ENCODE measurements around the gene MAD1L1.
"Not testable (repeated sequence)": the region's sequence is repeated elsewhere in the genome, so short reads cannot be mapped to it uniquely, and the experiment has no call there.

The MAD1L1 gene

GRCh38 chr7:1972744-1973143 is 260.0 kb downstream of the MAD1L1 start:
- Histone ChIP-seq H2BK12ac (ENCODE audit: low read length in 2 of 2) (no peak overlapping the region), H3K27ac (ENCODE audit: low read length, poor library complexity, severe bottlenecking) (no peak overlapping the region), H3K9me3 (ENCODE audit: control insufficient read depth, low read length) (no peaks in the 10 kb centered on the region), H3K14ac (ENCODE audit: low read length in 2 of 2) (no peak overlapping the region), H3K4me2 (ENCODE audit: low read length, poor library complexity, severe bottlenecking) (no peak overlapping the region), H2BK5ac (ENCODE audit: low read depth, low read length, poor library complexity, severe bottlenecking) (no peak overlapping the region), H2BK120ac (ENCODE audit: low read depth, low read length) (no peak overlapping the region), H3K23ac (ENCODE audit: low read length in 2 of 2) (no peak overlapping the region), H3K9ac (ENCODE audit: low read length) (no peak overlapping the region), H3K4me1 (ENCODE audit: control insufficient read depth, insufficient read depth, low read depth, low read length) (no peaks in the 10 kb centered on the region), H2BK15ac (ENCODE audit: low read depth, poor library complexity, severe bottlenecking) (no peak overlapping the region), H4K91ac (ENCODE audit: low read length) (no peak overlapping the region), H4K8ac (ENCODE audit: low read length) (no peak overlapping the region), H3K79me1 (replicated peaks; ENCODE audit: low read length, poor library complexity, severe bottlenecking) (no peaks in the 10 kb centered on the region), H2AFZ (ENCODE audit: low read depth, low read length) (no peak overlapping the region), H3K4ac (ENCODE audit: low read depth in 1 of 2, low read length in 2 of 2) (no peak overlapping the region), H3K4me3 (ENCODE audit: insufficient read depth in 1 of 2, low read depth in 1 of 2, low read length in 2 of 2) (no peak overlapping the region), H3K18ac (ENCODE audit: low read depth in 1 of 2, low read length in 2 of 2) (no peak overlapping the region), H3K27me3 (ENCODE audit: control insufficient read depth in 1 of 2, insufficient read depth in 1 of 2, low read length in 2 of 2) (no peaks in the 10 kb centered on the region), H2AK5ac (ENCODE audit: low read length, severe bottlenecking) (no peak overlapping the region), H3K36me3 (ENCODE audit: control insufficient read depth in 1 of 2, insufficient read depth in 2 of 2, low read depth in 1 of 2, low read length in 2 of 2) (peaks cover 19 to 45% of the 10 kb centered on the region in 2 experiments)
- WGBS: 97% methylated on average over 9 of the region's 9 CpGs
- DNase-seq: no peak

- H3K4me2 ChIP-seq (ENCODE audit: low read length, poor library complexity, severe bottlenecking): no peak overlapping the region
- no peak overlapping the region for H2AK5ac ChIP-seq (ENCODE audit: low read length, severe bottlenecking)
- H2BK12ac ChIP-seq (ENCODE audit: low read length in 2 of 2): no peak overlapping the region
- no peak overlapping the region for H3K23ac ChIP-seq (ENCODE audit: low read length in 2 of 2)
- 98% methylated on average over 10 of the region's 15 CpGs for WGBS
- no peak overlapping the region for H3K9ac ChIP-seq (ENCODE audit: low read length)
- DNase-seq: no peak
- no peak overlapping the region for H3K27ac ChIP-seq (ENCODE audit: low read length, poor library complexity, severe bottlenecking)
- H2AFZ ChIP-seq (ENCODE audit: low read depth, low read length): no peak overlapping the region
- H2BK5ac ChIP-seq (ENCODE audit: low read depth, low read length, poor library complexity, severe bottlenecking): no peak overlapping the region
- no peaks in the 10 kb centered on the region for H3K79me1 ChIP-seq (replicated peaks; ENCODE audit: low read length, poor library complexity, severe bottlenecking)
- no peak overlapping the region for H4K8ac ChIP-seq (ENCODE audit: low read length)
- H2BK15ac ChIP-seq (ENCODE audit: low read depth, poor library complexity, severe bottlenecking): no peak overlapping the region
- H3K27me3 ChIP-seq (ENCODE audit: control insufficient read depth in 1 of 2, insufficient read depth in 1 of 2, low read length in 2 of 2): no peaks in the 10 kb centered on the region
- H3K4me3 ChIP-seq (ENCODE audit: insufficient read depth in 1 of 2, low read depth in 1 of 2, low read length in 2 of 2): no peak overlapping the region
- H3K4ac ChIP-seq (ENCODE audit: low read depth in 1 of 2, low read length in 2 of 2): no peak overlapping the region
- H3K36me3 ChIP-seq (ENCODE audit: control insufficient read depth in 1 of 2, insufficient read depth in 2 of 2, low read depth in 1 of 2, low read length in 2 of 2): peaks cover 23 to 44% of the 10 kb centered on the region in 2 experiments
- H3K9me3 ChIP-seq (ENCODE audit: control insufficient read depth, low read length): no peaks in the 10 kb centered on the region
- no peak overlapping the region for H2BK120ac ChIP-seq (ENCODE audit: low read depth, low read length)
- no peak overlapping the region for H3K14ac ChIP-seq (ENCODE audit: low read length in 2 of 2)
- H4K91ac ChIP-seq (ENCODE audit: low read length): no peak overlapping the region
- H3K4me1 ChIP-seq (ENCODE audit: control insufficient read depth, insufficient read depth, low read depth, low read length): no peaks in the 10 kb centered on the region
- H3K18ac ChIP-seq (ENCODE audit: low read depth in 1 of 2, low read length in 2 of 2): no peak overlapping the region
Measured at GRCh38 chr7:1971946-1972654, 260.6 kb downstream of the MAD1L1 start.

DNA sequence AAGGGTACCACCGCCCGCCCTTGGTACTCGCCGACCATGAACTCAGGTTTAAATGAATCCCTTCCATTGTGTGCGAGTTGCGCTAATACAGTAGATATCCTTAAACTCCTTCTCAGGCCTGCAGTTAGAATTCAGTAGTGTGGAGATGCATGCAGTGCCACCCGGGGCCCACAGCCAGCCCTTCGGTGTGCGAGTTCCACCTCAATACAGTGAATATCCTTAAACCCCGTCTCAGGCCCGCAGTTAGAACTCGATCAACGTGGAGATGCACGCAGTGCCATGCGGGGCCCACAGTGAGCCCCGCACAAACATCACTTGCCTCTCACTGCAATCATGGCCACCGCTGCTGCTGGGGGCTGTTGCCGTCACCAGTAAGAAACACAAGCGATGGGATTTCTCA is 261.9 kb downstream of the MAD1L1 start:
- H3K4me3 ChIP-seq (ENCODE audit: insufficient read depth in 1 of 2, low read depth in 1 of 2, low read length in 2 of 2): no peak overlapping the region
- H4K91ac ChIP-seq (ENCODE audit: low read length): no peak overlapping the region
- H3K23ac ChIP-seq (ENCODE audit: low read length in 2 of 2): no peak overlapping the region
- H3K27ac ChIP-seq (ENCODE audit: low read length, poor library complexity, severe bottlenecking): no peak overlapping the region
- no peak overlapping the region for H2AFZ ChIP-seq (ENCODE audit: low read depth, low read length)
- no peak overlapping the region for H2BK120ac ChIP-seq (ENCODE audit: low read depth, low read length)
- H3K4me1 ChIP-seq (ENCODE audit: control insufficient read depth, insufficient read depth, low read depth, low read length): peaks cover under 1% of the 10 kb centered on the region
- 97% methylated on average over 19 of the region's 19 CpGs for WGBS
- H3K9me3 ChIP-seq (ENCODE audit: control insufficient read depth, low read length): no peaks in the 10 kb centered on the region
- H3K9ac ChIP-seq (ENCODE audit: low read length): no peak overlapping the region
- H3K4me2 ChIP-seq (ENCODE audit: low read length, poor library complexity, severe bottlenecking): no peak overlapping the region
- no peak overlapping the region for H2BK15ac ChIP-seq (ENCODE audit: low read depth, poor library complexity, severe bottlenecking)
- no peak overlapping the region for H2BK12ac ChIP-seq (ENCODE audit: low read length in 2 of 2)
- peaks cover 2% of the 10 kb centered on the region for H3K79me1 ChIP-seq (replicated peaks; ENCODE audit: low read length, poor library complexity, severe bottlenecking)
- no peak overlapping the region for H4K8ac ChIP-seq (ENCODE audit: low read length)
- H3K27me3 ChIP-seq (ENCODE audit: control insufficient read depth in 1 of 2, insufficient read depth in 1 of 2, low read length in 2 of 2): no peaks in the 10 kb centered on the region
- no peak overlapping the region for H3K18ac ChIP-seq (ENCODE audit: low read depth in 1 of 2, low read length in 2 of 2)
- H3K14ac ChIP-seq (ENCODE audit: low read length in 2 of 2): no peak overlapping the region
- H2BK5ac ChIP-seq (ENCODE audit: low read depth, low read length, poor library complexity, severe bottlenecking): no peak overlapping the region
- H3K36me3 ChIP-seq (ENCODE audit: control insufficient read depth in 1 of 2, insufficient read depth in 2 of 2, low read depth in 1 of 2, low read length in 2 of 2): peaks cover 21 to 46% of the 10 kb centered on the region in 2 experiments
- no peak overlapping the region for H2AK5ac ChIP-seq (ENCODE audit: low read length, severe bottlenecking)
- H3K4ac ChIP-seq (ENCODE audit: low read depth in 1 of 2, low read length in 2 of 2): no peak overlapping the region
- DNase-seq: no peak

GRCh38 chr7:1970285-1970660 is 262.5 kb downstream of the MAD1L1 start:
- not testable (repeated sequence) for H3K9ac ChIP-seq (ENCODE audit: low read length); H2BK15ac ChIP-seq (ENCODE audit: low read depth, poor library complexity, severe bottlenecking); H2AK5ac ChIP-seq (ENCODE audit: low read length, severe bottlenecking); H3K14ac ChIP-seq (ENCODE audit: low read length in 2 of 2); H3K79me1 ChIP-seq (replicated peaks; ENCODE audit: low read length, poor library complexity, severe bottlenecking); H2BK5ac ChIP-seq (ENCODE audit: low read depth, low read length, poor library complexity, severe bottlenecking); H3K27me3 ChIP-seq (ENCODE audit: control insufficient read depth in 1 of 2, insufficient read depth in 1 of 2, low read length in 2 of 2); H3K4me1 ChIP-seq (ENCODE audit: control insufficient read depth, insufficient read depth, low read depth, low read length); H4K8ac ChIP-seq (ENCODE audit: low read length); H4K91ac ChIP-seq (ENCODE audit: low read length); H3K4me2 ChIP-seq (ENCODE audit: low read length, poor library complexity, severe bottlenecking); H2AFZ ChIP-seq (ENCODE audit: low read depth, low read length); H3K4ac ChIP-seq (ENCODE audit: low read depth in 1 of 2, low read length in 2 of 2); DNase-seq; H3K18ac ChIP-seq (ENCODE audit: low read depth in 1 of 2, low read length in 2 of 2); H2BK12ac ChIP-seq (ENCODE audit: low read length in 2 of 2); H3K9me3 ChIP-seq (ENCODE audit: control insufficient read depth, low read length); H2BK120ac ChIP-seq (ENCODE audit: low read depth, low read length); H3K27ac ChIP-seq (ENCODE audit: low read length, poor library complexity, severe bottlenecking); H3K23ac ChIP-seq (ENCODE audit: low read length in 2 of 2); H3K4me3 ChIP-seq (ENCODE audit: insufficient read depth in 1 of 2, low read depth in 1 of 2, low read length in 2 of 2)
- peaks cover 15 to 49% of the 10 kb centered on the region in 2 experiments for H3K36me3 ChIP-seq (ENCODE audit: control insufficient read depth in 1 of 2, insufficient read depth in 2 of 2, low read depth in 1 of 2, low read length in 2 of 2)
- WGBS: 100% methylated on average over 8 of the region's 10 CpGs

Data from mesenchymal stem cell (in vitro differentiated cells and primary cell).